Right renal pelvis (tissue), 4 donors: ENCODE results near the gene NFASC. TPM values are rescaled to one million over a fixed set of nuclear protein-coding genes. Genes with fewer than 3 reads are reported as not detected.

Experiments used
- DNase-seq, 4 donors: peaks; one replicate each; pipeline ENCODE4 v3.0.0-alpha.2; 2013; ENCODE audit warnings: low read depth in 4 of 4, low spot score in 3 of 4, missing footprints in 1 of 4
- polyA plus RNA-seq, 4 donors: library from polyadenylated mRNA; unstranded; fragments of 120-200 nt; gene quantifications; one replicate each; pipeline ENCODE4 v1.2.1, GENCODE V29; 2013; ENCODE audit not compliant: insufficient read length in 4 of 4

Gene NFASC
- polyA plus RNA-seq, 4 donors = 13.0 to 34.1 (median 15.3) TPM

GRCh38 chr1:204854286-204854685 lies 16.4 kb upstream of the NFASC start:
- no peak for DNase-seq

DNA sequence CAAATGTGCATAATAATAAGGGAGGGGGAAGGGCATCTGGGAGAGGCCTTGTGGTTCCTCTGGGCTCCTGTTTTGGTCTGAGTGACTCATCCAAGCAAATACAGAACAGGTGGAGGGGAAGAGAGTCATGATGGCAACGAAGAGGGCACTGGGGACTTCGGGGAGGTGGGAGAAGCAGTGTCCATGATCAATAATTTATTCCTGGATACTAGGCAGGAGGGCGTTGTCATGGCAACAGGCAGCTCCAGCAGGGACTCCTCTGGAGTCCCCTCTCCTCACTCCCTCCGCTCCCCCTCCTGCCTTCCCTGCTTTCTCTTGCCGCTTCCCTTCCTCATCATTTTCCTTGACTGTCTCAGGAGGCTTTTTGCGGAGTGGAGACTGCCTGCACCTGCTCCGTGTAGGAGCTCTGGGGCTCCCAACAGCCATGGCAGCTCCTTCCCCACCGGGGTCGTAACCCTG lies 12.3 kb upstream of the NFASC start:
- DNase-seq = no peak

- DNase-seq = no peak
These were observed 10.8 kb upstream of the NFASC start for GRCh38 chr1:204859861-204860267.

GRCh38 chr1:204863024-204863423 lies 7.6 kb upstream of the NFASC start:
- DNase-seq = no peak

GRCh38 chr1:204863730-204864129 lies 6.9 kb upstream of the NFASC start:
- DNase-seq = no peak

DNA sequence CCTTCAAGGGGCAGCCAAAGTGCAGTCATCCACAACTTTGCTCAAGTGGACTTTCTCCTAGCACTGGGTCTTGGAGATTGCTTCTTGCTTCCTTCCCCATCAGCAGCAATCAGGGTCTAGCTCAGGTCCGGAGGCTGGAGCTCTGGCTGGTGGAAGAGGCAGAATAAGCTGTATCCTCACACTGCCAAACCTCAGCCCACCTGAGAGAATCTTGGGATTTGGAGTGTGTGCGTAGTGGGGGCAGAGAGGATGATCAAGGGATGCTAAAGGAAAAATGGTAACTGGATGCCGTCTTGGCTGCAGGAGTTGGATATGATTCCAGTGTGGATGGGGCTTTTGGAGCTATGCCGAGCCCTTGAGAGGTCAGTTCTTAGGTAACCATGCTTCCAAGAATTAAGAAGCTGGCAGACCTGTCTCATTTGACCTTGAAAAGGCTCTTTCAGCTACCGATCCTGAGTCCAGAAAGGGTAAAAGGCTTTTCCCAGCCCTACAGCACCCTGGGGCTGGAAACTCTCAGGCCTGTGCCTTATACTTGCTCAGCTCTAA lies 4.5 kb upstream of the NFASC start:
- DNase-seq = no peak

GRCh38 chr1:204867203-204867602 lies 3.5 kb upstream of the NFASC start:
- DNase-seq = no peak

- DNase-seq = no peak
These were observed 2.9 kb upstream of the NFASC start for GRCh38 chr1:204867666-204868339.

- no peak for DNase-seq
These were observed 2.3 kb upstream of the NFASC start for GRCh38 chr1:204868340-204868700.

GRCh38 chr1:204869097-204869496 lies 1.6 kb upstream of the NFASC start:
- no peak for DNase-seq

- DNase-seq = no peak
These were observed 859 bp downstream of the NFASC start for GRCh38 chr1:204871405-204872037.

DNA sequence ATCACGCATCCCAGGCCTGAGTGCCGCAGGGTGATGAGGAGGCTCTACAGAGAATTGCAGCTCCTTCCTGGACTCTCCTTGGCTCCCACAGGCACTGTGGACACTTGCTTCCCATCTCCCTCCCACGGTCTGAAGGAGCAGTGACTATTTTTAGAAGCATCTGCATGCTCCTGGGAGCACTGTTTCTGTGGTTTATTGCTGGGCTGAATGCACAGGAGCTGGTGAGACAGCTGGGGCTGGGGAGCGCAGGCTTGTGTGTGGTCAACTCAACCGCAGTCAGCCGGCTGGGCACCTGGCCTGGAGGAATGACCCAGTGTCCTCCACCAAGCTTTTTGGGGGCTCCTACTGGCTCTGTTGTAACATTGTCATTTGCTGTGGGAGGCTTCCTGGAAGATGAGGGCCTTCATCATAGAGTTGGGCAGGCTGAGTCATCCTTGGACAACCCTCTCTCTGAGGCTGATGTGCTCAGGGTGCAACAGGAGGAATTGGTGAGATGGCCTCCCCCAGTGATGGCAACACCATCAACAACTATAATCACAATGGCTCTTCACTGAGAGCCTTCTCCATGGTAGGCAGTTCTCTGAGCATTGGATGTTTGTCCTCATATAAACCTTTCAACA lies 1.7 kb downstream of the NFASC start:
- DNase-seq = no peak

- no peak for DNase-seq
These were observed 2.5 kb downstream of the NFASC start for GRCh38 chr1:204873176-204873575.

DNA sequence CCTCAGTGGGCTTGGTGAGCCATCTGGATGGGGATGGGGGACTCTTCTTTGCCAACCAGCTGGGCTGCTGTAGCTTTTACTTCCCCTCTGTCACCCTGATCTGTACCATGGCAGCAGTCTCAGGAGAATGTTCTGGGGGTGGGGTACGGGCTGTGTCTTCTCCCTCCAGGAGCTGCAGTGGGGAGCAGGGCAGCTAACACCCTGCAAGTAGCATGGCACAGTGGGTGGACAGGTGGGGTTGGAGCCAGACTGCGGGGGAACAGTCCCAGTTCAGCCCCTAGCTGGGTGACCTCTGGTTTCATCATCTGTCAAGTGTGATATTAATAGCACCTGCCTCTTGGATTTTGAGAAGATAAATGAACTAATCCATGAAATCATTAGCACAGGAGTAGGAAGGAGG lies 3.1 kb downstream of the NFASC start:
- no peak for DNase-seq

GRCh38 chr1:204874274-204874673 lies 3.6 kb downstream of the NFASC start:
- no peak for DNase-seq

- no peak for DNase-seq
These were observed 4.6 kb downstream of the NFASC start for GRCh38 chr1:204875255-204875654.

DNA sequence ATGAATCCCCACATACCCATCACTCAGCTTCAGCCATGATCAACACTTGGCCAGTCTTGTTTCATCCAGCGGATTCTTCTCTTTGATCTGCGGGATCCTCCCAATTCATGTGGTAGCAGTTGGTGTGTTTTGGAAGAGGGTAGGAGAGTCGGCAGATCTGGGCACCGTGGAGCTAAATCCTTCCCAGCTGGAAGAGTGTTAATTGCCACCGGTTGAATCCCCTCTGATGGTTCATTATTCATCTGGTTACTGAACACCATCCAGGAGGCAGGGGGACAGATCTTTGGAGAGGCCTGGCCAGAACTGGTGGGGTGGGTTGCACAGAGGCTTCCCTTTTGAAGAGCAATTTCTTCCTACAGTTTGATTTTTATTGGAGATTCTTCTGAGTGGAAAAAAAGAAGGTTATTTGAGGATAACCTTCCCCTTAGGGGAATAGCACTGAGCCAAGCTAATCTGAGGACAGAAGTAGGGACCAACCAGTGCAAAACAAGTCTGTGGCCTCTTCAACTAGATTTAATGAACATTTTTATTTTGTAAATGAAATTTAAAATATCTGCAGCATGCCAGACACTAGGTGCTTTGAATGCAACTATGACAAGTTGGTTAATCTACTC lies 8.1 kb downstream of the NFASC start:
- no peak for DNase-seq

DNA sequence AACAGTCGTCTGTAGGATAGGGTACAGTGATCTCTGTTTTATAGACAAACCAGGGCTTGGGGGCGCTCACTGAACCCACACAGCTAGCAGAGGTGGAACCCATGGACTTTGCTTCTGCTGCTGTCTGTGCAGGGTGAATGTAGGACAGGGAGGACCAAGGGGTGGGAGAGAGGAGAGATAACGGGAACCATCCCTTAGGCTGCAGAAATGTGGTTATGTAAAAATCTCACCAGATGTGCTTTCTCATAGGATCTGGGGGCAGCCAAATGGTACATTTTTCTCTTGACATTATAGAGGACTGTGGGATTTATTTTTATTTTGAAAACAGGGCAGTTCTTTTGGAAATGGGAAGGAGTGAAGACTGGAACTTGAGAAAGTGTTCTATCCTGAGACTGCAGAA lies 8.7 kb downstream of the NFASC start:
- DNase-seq = peak in 3 of 4 donors; percentile 25 to 37 (median 28)

DNA sequence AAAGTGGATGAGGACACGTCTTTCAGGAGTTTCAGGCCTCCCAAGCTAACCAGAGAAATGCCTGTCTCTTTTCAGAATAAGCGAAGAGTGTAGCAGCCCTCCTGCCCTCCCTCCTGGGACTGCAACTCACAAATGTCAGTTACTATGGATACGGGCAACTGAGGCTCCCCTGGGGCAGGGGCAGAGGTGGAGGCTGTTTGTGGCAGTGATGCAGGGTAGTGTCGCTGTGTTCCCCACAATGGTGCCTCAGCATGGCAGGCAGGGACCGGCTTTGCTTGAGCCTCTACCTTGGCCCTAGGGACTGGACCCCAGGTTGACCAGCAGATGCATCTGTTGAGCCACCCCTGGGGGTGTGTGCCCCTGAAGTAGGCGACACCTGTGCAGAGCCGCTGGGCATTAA lies 10.2 kb downstream of the NFASC start:
- no peak for DNase-seq

GRCh38 chr1:204882479-204882878 lies 11.8 kb downstream of the NFASC start:
- DNase-seq = no peak

DNA sequence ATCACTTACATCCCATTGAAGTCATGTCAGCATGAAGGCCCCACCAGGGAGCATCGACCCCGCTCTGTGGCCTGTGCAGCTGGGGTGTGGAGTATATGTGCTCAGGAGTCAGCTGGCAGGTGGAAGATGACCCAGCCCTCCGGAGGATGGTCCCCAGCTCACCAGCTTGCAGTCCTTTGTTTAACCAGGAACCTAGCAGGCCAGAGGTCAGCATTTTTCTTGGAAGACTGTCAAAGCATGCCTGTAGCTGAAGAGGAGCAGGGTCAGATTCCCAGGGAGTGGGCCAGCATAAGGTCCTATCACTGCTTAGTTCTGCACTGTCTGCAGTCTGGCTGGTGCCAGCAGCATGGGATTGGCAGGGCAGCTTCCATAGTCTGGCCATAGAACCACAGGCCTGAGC lies 12.7 kb downstream of the NFASC start:
- no peak for DNase-seq
